K562 (cell line): ENCODE data around the gene OR2V1. TPM values are rescaled to one million over a fixed set of nuclear protein-coding genes. Genes with fewer than 3 reads are reported as not detected.

ENCODE experiments used
- CBFB ChIP-seq: sonication (generic); formaldehyde crosslinking; IDR thresholded peaks from 2 replicates; pipeline ENCODE4 v1.4.0; 2020; ENCODE audit warnings: mild to moderate bottlenecking, missing genetic modification reagents
- DMBX1 ChIP-seq: fragments of 250-450 bp; sonication (Bioruptor Pico); IDR thresholded peaks from 2 replicates; pipeline ENCODE4 v1.8.0; 2022; ENCODE audit warnings: inconsistent platforms, mild to moderate bottlenecking, moderate library complexity, borderline replicate concordance
- HOXB6 ChIP-seq: fragments of 250-450 bp; sonication (Bioruptor Pico); IDR thresholded peaks from 2 replicates; pipeline ENCODE4 v1.5.1; 2022; ENCODE audit warnings: mild to moderate bottlenecking, borderline replicate concordance
- JUND ChIP-seq, 2 experiments: IDR thresholded peaks; 2 replicates in 1 of 2; 3 replicates in 1 of 2; pipeline ENCODE4 v1.6.1; 2011; ENCODE audit warnings: borderline replicate concordance in 2 of 2, low read depth in 2 of 2, low read length in 2 of 2, improper control_type of control experiment in 1 of 2, missing biosample characterization in 1 of 2, missing genetic modification characterization in 1 of 2, missing genetic modification reagents in 1 of 2
- MBD2 ChIP-seq: sonication (generic); IDR thresholded peaks from 2 replicates; pipeline ENCODE4 v1.6.1; 2016; ENCODE audit warnings: low read depth, borderline replicate concordance
- MCM3 ChIP-seq: fragments of 450-650 bp; IDR thresholded peaks from 2 replicates; pipeline ENCODE4 v1.6.1; 2016
- MNT ChIP-seq, 2 experiments: fragments of 450-650 bp; conservative IDR thresholded peaks; 2 replicates each; pipeline ENCODE4 v1.6.1; 2017; ENCODE audit warnings: mild to moderate bottlenecking in 2 of 2, moderate library complexity in 2 of 2
- NR2C2 ChIP-seq, 2 experiments: fragments of 200-800 bp in 1 of 2; sonication (Bioruptor generic) in 1 of 2; sonication (generic) in 1 of 2; formaldehyde crosslinking in 1 of 2; IDR thresholded peaks; 2 replicates each; pipeline versions ENCODE4 v1.6.1 to v1.8.0; 2016 to 2022; ENCODE audit warnings: mild to moderate bottlenecking in 1 of 2, missing compliant biosample characterization in 1 of 2, missing genetic modification characterization in 1 of 2, missing genetic modification reagents in 1 of 2
- PBX2 ChIP-seq, 2 experiments: IDR thresholded peaks in 1 of 2; conservative IDR thresholded peaks in 1 of 2; 2 replicates each; pipeline ENCODE4 v1.6.1; 2016; ENCODE audit warnings: low read depth in 2 of 2, mild to moderate bottlenecking in 1 of 2, missing compliant biosample characterization in 1 of 2, missing genetic modification characterization in 1 of 2, moderate library complexity in 1 of 2
- ZBTB5 ChIP-seq: fragments of 450-650 bp; IDR thresholded peaks from 2 replicates; pipeline ENCODE4 v1.6.1; 2017; ENCODE audit warnings: antibody characterized with exemption
- ZNF79 ChIP-seq: fragments of 250-450 bp; sonication (Bioruptor Pico); IDR thresholded peaks from 2 replicates; pipeline ENCODE4 v1.4.0; 2020; ENCODE audit warnings: low read depth, mild to moderate bottlenecking, moderate library complexity
- polyA plus RNA-seq, 8 experiments: library from polyadenylated mRNA; depleted of rRNA in 4 of 8; stranded (reverse) in 5 of 8; unstranded in 3 of 8; fragments of >200 nt; fragmentation: Nextera tagmentation in 2 of 8; fragmentation: Illumina TruSeq in 1 of 8; extraction: Ambion mirVana in 2 of 8; extraction: Trizol in 1 of 8; gene quantifications; 2 replicates each; pipeline versions ENCODE4 v1.2.1 to v1.2.3, GENCODE V29; 2011 to 2014; ENCODE audit warnings: inconsistent platforms in 1 of 8, missing spikeins in 1 of 8
- total RNA-seq, 7 experiments: library from RNA; depleted of rRNA in 6 of 7; stranded (reverse); fragments of >200 nt in 6 of 7; fragmentation: Illumina TruSeq in 2 of 7; extraction: Trizol in 2 of 7; gene quantifications; 2 replicates each; pipeline versions ENCODE4 v1.2.1 to v1.2.3, GENCODE V29; 2011 to 2021; ENCODE audit warnings: low replicate concordance in 1 of 7
- TF ChIP-seq, protein P1 (sequence below): fragments of 450-650 bp; IDR thresholded peaks from 2 replicates; pipeline ENCODE4 v1.6.1; 2017; ENCODE audit warnings: mild to moderate bottlenecking, moderate library complexity
- TF ChIP-seq, protein P2 (sequence below): fragments of 450-650 bp; IDR thresholded peaks from 2 replicates; pipeline ENCODE4 v1.6.1; 2014; ENCODE audit warnings: low read depth, mild to moderate bottlenecking, moderate library complexity, borderline replicate concordance

OR2V1 gene
- total and polyA plus RNA-seq, 9 of the 15 experiments (the other 6 are each of a cell fraction or from before 2014, with no cell fraction given), result 0.04 to 0.28 (median 0.15) TPM; not detected in 5

- TF ChIP-seq MNT (conservative IDR thresholded peaks at IDR 0.05) (peak in 1 of 2 experiments; percentile 33; a peak in 2 of 4 replicates), CBFB (0 out of 2 replicates have a peak, but pooled peaks have one; percentile 13), ZBTB5 (no peak), HOXB6 (CRISPR knock-in tag) (no peak), ZNF79 (CRISPR knock-in tag) (no peak), JUND (IDR thresholded peaks at IDR 0.05; ENCODE audit: borderline replicate concordance, low read depth, low read length) (no peak), JUND (tag; IDR thresholded peaks at IDR 0.05; ENCODE audit: borderline replicate concordance, low read depth, low read length) (peak; percentile 23; the same call in 2 of the 3 replicates), MCM3 (no peak), PBX2 (CRISPR knock-in tag; IDR thresholded peaks at IDR 0.05; ENCODE audit: low read depth) (no peak), PBX2 (tag; conservative IDR thresholded peaks at IDR 0.05; ENCODE audit: low read depth) (0 out of 2 replicates have a peak, but pooled peaks have one; percentile 6), DMBX1 (CRISPR knock-in tag) (0 out of 2 replicates have a peak, but pooled peaks have one; percentile 11), NR2C2 (CRISPR knock-in tag; IDR thresholded peaks at IDR 0.05) (no peak), NR2C2 (tag; IDR thresholded peaks at IDR 0.05) (peak; percentile 59), MBD2 (no peak)
- TF ChIP-seq, protein P1, sequence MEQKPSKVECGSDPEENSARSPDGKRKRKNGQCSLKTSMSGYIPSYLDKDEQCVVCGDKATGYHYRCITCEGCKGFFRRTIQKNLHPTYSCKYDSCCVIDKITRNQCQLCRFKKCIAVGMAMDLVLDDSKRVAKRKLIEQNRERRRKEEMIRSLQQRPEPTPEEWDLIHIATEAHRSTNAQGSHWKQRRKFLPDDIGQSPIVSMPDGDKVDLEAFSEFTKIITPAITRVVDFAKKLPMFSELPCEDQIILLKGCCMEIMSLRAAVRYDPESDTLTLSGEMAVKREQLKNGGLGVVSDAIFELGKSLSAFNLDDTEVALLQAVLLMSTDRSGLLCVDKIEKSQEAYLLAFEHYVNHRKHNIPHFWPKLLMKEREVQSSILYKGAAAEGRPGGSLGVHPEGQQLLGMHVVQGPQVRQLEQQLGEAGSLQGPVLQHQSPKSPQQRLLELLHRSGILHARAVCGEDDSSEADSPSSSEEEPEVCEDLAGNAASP, result peak; percentile 60; the same call in 1 of the 2 replicates
- TF ChIP-seq, protein P2, sequence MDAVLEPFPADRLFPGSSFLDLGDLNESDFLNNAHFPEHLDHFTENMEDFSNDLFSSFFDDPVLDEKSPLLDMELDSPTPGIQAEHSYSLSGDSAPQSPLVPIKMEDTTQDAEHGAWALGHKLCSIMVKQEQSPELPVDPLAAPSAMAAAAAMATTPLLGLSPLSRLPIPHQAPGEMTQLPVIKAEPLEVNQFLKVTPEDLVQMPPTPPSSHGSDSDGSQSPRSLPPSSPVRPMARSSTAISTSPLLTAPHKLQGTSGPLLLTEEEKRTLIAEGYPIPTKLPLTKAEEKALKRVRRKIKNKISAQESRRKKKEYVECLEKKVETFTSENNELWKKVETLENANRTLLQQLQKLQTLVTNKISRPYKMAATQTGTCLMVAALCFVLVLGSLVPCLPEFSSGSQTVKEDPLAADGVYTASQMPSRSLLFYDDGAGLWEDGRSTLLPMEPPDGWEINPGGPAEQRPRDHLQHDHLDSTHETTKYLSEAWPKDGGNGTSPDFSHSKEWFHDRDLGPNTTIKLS, result peak; percentile 63; the same call in 1 of the 2 replicates
Measured at GRCh38 chr5:181161534-181162175, 30.7 kb upstream of the OR2V1 start (continued).
